ENCODE results near the gene CDH1.

Gene CDH1

DNA sequence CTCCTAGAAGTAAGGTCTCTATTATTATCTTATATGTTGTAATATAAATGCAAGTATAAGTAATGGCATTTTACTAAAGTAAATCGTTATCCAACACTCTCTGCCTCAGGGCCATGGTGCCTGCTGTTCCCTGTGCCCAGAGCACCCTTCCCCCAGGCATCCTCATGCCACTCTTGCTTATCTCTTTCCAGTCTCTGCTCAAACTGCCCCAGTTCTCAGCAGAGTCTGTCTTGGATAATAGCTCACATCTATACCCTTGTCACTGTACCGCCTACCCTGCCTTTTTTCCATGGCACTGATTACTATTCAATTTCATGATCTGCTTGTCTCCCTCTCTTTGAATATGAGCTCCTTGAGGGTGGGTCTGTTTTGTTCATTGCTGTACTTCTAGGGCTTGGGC is 31.7 kb downstream of the CDH1 start:
- no peak for DNase-seq (ENCODE audit: low read depth)
- H3K4me3 ChIP-seq (ENCODE audit: low read depth, low read length) = no peak overlapping the region
- TF ChIP-seq, protein P1, sequence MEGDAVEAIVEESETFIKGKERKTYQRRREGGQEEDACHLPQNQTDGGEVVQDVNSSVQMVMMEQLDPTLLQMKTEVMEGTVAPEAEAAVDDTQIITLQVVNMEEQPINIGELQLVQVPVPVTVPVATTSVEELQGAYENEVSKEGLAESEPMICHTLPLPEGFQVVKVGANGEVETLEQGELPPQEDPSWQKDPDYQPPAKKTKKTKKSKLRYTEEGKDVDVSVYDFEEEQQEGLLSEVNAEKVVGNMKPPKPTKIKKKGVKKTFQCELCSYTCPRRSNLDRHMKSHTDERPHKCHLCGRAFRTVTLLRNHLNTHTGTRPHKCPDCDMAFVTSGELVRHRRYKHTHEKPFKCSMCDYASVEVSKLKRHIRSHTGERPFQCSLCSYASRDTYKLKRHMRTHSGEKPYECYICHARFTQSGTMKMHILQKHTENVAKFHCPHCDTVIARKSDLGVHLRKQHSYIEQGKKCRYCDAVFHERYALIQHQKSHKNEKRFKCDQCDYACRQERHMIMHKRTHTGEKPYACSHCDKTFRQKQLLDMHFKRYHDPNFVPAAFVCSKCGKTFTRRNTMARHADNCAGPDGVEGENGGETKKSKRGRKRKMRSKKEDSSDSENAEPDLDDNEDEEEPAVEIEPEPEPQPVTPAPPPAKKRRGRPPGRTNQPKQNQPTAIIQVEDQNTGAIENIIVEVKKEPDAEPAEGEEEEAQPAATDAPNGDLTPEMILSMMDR (IDR thresholded peaks at IDR 0.05; ENCODE audit: control insufficient read depth, extremely low read depth, insufficient read depth) = no peak

GRCh38 chr16:68770671-68771070 is 33.6 kb downstream of the CDH1 start:
- TF ChIP-seq, protein P1 (IDR thresholded peaks at IDR 0.05; ENCODE audit: control insufficient read depth, extremely low read depth, insufficient read depth) = no peak
- DNase-seq (ENCODE audit: low read depth) = no peak

GRCh38 chr16:68772030-68772681 is 35.1 kb downstream of the CDH1 start:
- TF ChIP-seq, protein P1 (IDR thresholded peaks at IDR 0.05; ENCODE audit: control insufficient read depth, extremely low read depth, insufficient read depth) = no peak
- no peak for DNase-seq (ENCODE audit: low read depth)
- H3K4me3 ChIP-seq (ENCODE audit: low read depth, low read length) = no peak overlapping the region

More at GRCh38 chr16:68770671-68771070, 33.6 kb downstream of the CDH1 start:
- no peak overlapping the region for H3K4me3 ChIP-seq (ENCODE audit: low read depth, low read length)

DNA sequence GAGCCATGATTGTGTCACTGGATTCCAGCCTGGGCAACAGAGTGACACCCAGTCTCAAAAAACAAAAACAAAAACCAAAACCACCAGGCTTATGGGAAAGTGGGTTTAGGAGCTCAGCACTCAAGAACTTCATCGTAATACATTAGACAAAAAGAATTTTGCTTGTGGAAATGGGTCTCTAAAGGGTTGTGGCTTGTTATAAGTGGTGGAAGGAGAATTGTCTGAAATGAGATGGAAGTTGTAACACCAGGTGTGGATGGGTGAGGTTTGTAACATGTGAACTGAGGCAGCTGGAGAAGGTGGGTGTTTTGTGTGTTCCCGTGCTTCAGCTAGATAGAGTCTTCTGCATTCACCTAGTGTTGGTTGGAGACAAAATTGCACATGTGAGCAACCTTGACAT is 35.8 kb downstream of the CDH1 start:
- TF ChIP-seq, protein P1 (IDR thresholded peaks at IDR 0.05; ENCODE audit: control insufficient read depth, extremely low read depth, insufficient read depth) = no peak
- H3K4me3 ChIP-seq (ENCODE audit: low read depth, low read length) = no peak overlapping the region
- no peak for DNase-seq (ENCODE audit: low read depth)

GRCh38 chr16:68774982-68775634 is 38.0 kb downstream of the CDH1 start:
- TF ChIP-seq, protein P1 (IDR thresholded peaks at IDR 0.05; ENCODE audit: control insufficient read depth, extremely low read depth, insufficient read depth) = no peak
- H3K4me3 ChIP-seq (ENCODE audit: low read depth, low read length) = no peak overlapping the region
- DNase-seq (ENCODE audit: low read depth) = no peak

- H3K4me3 ChIP-seq (ENCODE audit: low read depth, low read length) = no peak overlapping the region
- TF ChIP-seq, protein P1 (IDR thresholded peaks at IDR 0.05; ENCODE audit: control insufficient read depth, extremely low read depth, insufficient read depth) = no peak
- no peak for DNase-seq (ENCODE audit: low read depth)
These were observed 39.9 kb downstream of the CDH1 start for GRCh38 chr16:68776821-68777485.

All from LNCaP clone FGC (cell line).